Lower leg skin (tissue), 3 donors: ENCODE measurements around the gene NMT2.

ENCODE experiments used
- POLR2A ChIP-seq, 2 donors: fragments of 450-650 bp; IDR thresholded peaks; one replicate each; pipeline ENCODE4 v1.6.1; 2016 to 2017; ENCODE audit warnings: antibody characterized with exemption in 2 of 2, mild to moderate bottlenecking in 1 of 2, moderate library complexity in 1 of 2
- TF ChIP-seq, protein P1 (sequence below), 3 donors: fragments of 450-650 bp; IDR thresholded peaks; one replicate each; pipeline ENCODE4 v1.5.1; 2016; ENCODE audit warnings: antibody characterized with exemption in 3 of 3, mild to moderate bottlenecking in 3 of 3, moderate library complexity in 2 of 3

GRCh38 chr10:15214237-15214636, 45.7 kb upstream of the NMT2 start:
- TF ChIP-seq, protein P1, sequence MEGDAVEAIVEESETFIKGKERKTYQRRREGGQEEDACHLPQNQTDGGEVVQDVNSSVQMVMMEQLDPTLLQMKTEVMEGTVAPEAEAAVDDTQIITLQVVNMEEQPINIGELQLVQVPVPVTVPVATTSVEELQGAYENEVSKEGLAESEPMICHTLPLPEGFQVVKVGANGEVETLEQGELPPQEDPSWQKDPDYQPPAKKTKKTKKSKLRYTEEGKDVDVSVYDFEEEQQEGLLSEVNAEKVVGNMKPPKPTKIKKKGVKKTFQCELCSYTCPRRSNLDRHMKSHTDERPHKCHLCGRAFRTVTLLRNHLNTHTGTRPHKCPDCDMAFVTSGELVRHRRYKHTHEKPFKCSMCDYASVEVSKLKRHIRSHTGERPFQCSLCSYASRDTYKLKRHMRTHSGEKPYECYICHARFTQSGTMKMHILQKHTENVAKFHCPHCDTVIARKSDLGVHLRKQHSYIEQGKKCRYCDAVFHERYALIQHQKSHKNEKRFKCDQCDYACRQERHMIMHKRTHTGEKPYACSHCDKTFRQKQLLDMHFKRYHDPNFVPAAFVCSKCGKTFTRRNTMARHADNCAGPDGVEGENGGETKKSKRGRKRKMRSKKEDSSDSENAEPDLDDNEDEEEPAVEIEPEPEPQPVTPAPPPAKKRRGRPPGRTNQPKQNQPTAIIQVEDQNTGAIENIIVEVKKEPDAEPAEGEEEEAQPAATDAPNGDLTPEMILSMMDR (IDR thresholded peaks at IDR 0.05), result no peak
- TF ChIP-seq POLR2A (IDR thresholded peaks at IDR 0.05), result no peak
